AG10803 (cell line): ENCODE results near the gene ZNF808.
"Not testable (repeated sequence)": the region's sequence is repeated elsewhere in the genome, so short reads cannot be mapped to it uniquely, and the experiment has no call there.

Experiments
- DNase-seq: peaks from one replicate; pipeline ENCODE4 v3.0.0; 2010; ENCODE audit warnings: low read depth
- H3K4me3 ChIP-seq: 2 replicates; pipeline ENCODE4 v1.5.1; 2011; ENCODE audit warnings: mild to moderate bottlenecking, low read length, control low read depth
- TF ChIP-seq, protein P1 (sequence below): conservative IDR thresholded peaks from 2 replicates; pipeline ENCODE4 v1.5.1; 2011; ENCODE audit warnings: mild to moderate bottlenecking, low read length, control low read depth, inconsistent platforms

ZNF808 gene

GRCh38 chr19:52507266-52507665 lies 20.2 kb upstream of the ZNF808 start:
- H3K4me3 ChIP-seq = no peak overlapping the region
- no peak for DNase-seq
- TF ChIP-seq, protein P1, sequence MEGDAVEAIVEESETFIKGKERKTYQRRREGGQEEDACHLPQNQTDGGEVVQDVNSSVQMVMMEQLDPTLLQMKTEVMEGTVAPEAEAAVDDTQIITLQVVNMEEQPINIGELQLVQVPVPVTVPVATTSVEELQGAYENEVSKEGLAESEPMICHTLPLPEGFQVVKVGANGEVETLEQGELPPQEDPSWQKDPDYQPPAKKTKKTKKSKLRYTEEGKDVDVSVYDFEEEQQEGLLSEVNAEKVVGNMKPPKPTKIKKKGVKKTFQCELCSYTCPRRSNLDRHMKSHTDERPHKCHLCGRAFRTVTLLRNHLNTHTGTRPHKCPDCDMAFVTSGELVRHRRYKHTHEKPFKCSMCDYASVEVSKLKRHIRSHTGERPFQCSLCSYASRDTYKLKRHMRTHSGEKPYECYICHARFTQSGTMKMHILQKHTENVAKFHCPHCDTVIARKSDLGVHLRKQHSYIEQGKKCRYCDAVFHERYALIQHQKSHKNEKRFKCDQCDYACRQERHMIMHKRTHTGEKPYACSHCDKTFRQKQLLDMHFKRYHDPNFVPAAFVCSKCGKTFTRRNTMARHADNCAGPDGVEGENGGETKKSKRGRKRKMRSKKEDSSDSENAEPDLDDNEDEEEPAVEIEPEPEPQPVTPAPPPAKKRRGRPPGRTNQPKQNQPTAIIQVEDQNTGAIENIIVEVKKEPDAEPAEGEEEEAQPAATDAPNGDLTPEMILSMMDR = no peak

- H3K4me3 ChIP-seq = no peak overlapping the region
- DNase-seq = no peak
- TF ChIP-seq, protein P1 = no peak
Measured at GRCh38 chr19:52516191-52516590, 11.3 kb upstream of the ZNF808 start.

- H3K4me3 ChIP-seq = no peak overlapping the region
- TF ChIP-seq, protein P1 = no peak
- DNase-seq = no peak
Measured at GRCh38 chr19:52518646-52519045, 8.8 kb upstream of the ZNF808 start.

DNA sequence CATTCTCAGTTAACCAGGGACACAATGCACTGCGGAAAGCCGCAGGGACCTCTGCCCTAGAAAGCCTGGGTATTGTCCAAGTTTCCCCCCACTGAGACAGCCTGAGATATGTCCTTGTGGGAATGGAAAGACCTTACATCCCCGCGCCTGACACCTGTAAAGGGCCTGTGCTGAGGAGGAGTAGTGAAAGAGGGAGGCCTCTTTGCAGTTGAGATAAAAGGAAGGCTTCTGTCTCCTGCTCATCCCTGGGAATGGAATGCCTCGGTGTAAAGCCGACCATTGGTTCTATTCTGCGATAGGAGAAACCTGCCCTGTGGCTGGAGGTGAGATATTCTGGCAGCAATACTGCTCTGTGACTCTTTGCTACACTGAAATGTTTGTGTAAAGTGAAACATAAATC lies 8.3 kb upstream of the ZNF808 start:
- not testable (repeated sequence) for DNase-seq, H3K4me3 ChIP-seq

DNA sequence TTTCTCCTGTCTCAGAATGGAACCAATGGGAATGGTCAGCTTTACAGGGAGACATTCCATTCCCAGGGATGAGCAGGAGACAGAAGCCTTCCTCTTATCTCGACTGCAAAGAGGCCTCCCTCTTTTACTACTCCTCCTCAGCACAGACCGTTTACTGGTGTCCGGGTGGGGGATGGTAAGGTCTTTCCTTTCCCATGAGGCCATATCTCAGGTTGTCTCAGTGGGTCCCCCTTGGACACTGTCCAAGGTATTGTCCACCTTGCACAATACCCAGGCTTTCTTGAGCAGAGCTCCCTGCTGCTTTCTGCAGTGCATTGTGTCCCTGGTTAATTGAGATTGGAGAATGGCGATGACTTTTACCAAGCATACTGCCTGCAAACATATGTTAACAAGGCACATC lies 7.5 kb upstream of the ZNF808 start:
- TF ChIP-seq, protein P1 = no peak
- no peak overlapping the region for H3K4me3 ChIP-seq
- no peak for DNase-seq

GRCh38 chr19:52522551-52522950 lies 4.9 kb upstream of the ZNF808 start:
- TF ChIP-seq, protein P1 = no peak
- no peak for DNase-seq
- H3K4me3 ChIP-seq = no peak overlapping the region

GRCh38 chr19:52524086-52524485 lies 3.4 kb upstream of the ZNF808 start:
- no peak for DNase-seq
- TF ChIP-seq, protein P1 = no peak
- no peak overlapping the region for H3K4me3 ChIP-seq

GRCh38 chr19:52527956-52528351 lies 486 bp downstream of the ZNF808 start:
- TF ChIP-seq, protein P1 = no peak
- peak overlapping the region; percentile 84 for H3K4me3 ChIP-seq
- peak; percentile 1 for DNase-seq
